ENCODE data around the gene GMPPA. TPM values are rescaled to one million over a fixed set of nuclear protein-coding genes. Genes with fewer than 3 reads are reported as not detected.

Gene GMPPA
- total RNA-seq, 4 donors from 2014 or later: 16.3 to 38.2 (median 18.2) TPM

GRCh38 chr2:219547621-219548020, 48.9 kb downstream of the GMPPA start:
- no peak for TF ChIP-seq CTCF (IDR thresholded peaks at IDR 0.05; ENCODE audit: low read depth)

GRCh38 chr2:219548990-219549389, 50.3 kb downstream of the GMPPA start:
- no peak for TF ChIP-seq CTCF (IDR thresholded peaks at IDR 0.05; ENCODE audit: low read depth)

GRCh38 chr2:219549619-219550018, 50.9 kb downstream of the GMPPA start:
- no peak for TF ChIP-seq CTCF (IDR thresholded peaks at IDR 0.05; ENCODE audit: low read depth)

- no peak for TF ChIP-seq CTCF (IDR thresholded peaks at IDR 0.05; ENCODE audit: low read depth)
These were observed 53.0 kb downstream of the GMPPA start for GRCh38 chr2:219551441-219552381.

GRCh38 chr2:219552382-219553167, 53.9 kb downstream of the GMPPA start:
- no peak for TF ChIP-seq CTCF (IDR thresholded peaks at IDR 0.05; ENCODE audit: low read depth)

GRCh38 chr2:219553168-219553417, 54.4 kb downstream of the GMPPA start:
- TF ChIP-seq CTCF (IDR thresholded peaks at IDR 0.05; ENCODE audit: low read depth): no peak

GRCh38 chr2:219553463-219553963, 54.8 kb downstream of the GMPPA start:
- no peak for TF ChIP-seq CTCF (IDR thresholded peaks at IDR 0.05; ENCODE audit: low read depth)

All from subcutaneous adipose tissue (tissue), 4 donors.